B cell (primary cell): ENCODE data around the gene TIMM10. TPM values are rescaled to one million over a fixed set of nuclear protein-coding genes. Genes with fewer than 3 reads are reported as not detected.
A peak's percentile ranks its signal among the peaks of the same experiment; 100 is the strongest.

Experiments
- ATAC-seq: fragments of 200-7000 bp; cut with Tn5 transposase; one replicate; pipeline ENCODE4 v1.10.0; 2021; ENCODE audit warnings: low read depth, mild to moderate bottlenecking, moderate number of reproducible peaks, moderate library complexity
- CTCF ChIA-PET: fragments of 350-600 bp; sonication (Branson Sonifier 250); formaldehyde crosslinking; loops from one replicate; lab custom pipeline; 2021; ENCODE audit warnings: antibody characterized with exemption, inconsistent platforms; lab: Charles Lee
- POLR2A ChIA-PET: fragments of 350-600 bp; sonication (Branson Sonifier 250); formaldehyde crosslinking; loops from one replicate; lab custom pipeline; 2021; ENCODE audit warnings: antibody characterized with exemption; lab: Charles Lee
- DNase-seq: peaks from one replicate; pipeline ENCODE4 v3.0.0; 2013
- H2AFZ ChIP-seq: 2 replicates; pipeline ENCODE4 v1.6.1; 2012; ENCODE audit warnings: mild to moderate bottlenecking, low read depth, low read length; ENCODE audit not compliant: insufficient read depth, poor library complexity, severe bottlenecking
- H3K27ac ChIP-seq, 2 donors: 1 replicate in 1 of 2; 2 replicates in 1 of 2; pipeline ENCODE4 v1.5.1; 2012 to 2013; ENCODE audit warnings: low read length in 2 of 2, mild to moderate bottlenecking in 2 of 2, moderate library complexity in 1 of 2
- H3K27me3 ChIP-seq, 4 experiments: fragments of 200-600 bp in 1 of 4; sonication (generic) in 1 of 4; replicated peaks in 1 of 4; 1 replicate in 2 of 4; 2 replicates in 2 of 4; pipeline versions ENCODE4 v1.6.1 to v1.7.0; 2013 to 2016; ENCODE audit warnings: low read length in 3 of 4, mild to moderate bottlenecking in 2 of 4, mixed read lengths in 1 of 4, moderate library complexity in 1 of 4; ENCODE audit not compliant: insufficient read depth in 4 of 4, control insufficient read depth in 3 of 4; ENCODE audit errors: control extremely low read depth in 1 of 4
- H3K36me3 ChIP-seq, 2 experiments: replicated peaks in 1 of 2; 1 replicate in 1 of 2; 2 replicates in 1 of 2; pipeline versions ENCODE4 v1.6.1 to v1.7.1; 2013; ENCODE audit warnings: low read length in 1 of 2; ENCODE audit not compliant: insufficient read depth in 2 of 2, control insufficient read depth in 1 of 2; ENCODE audit errors: control extremely low read depth in 1 of 2, extremely low read depth in 1 of 2
- H3K4me1 ChIP-seq, 2 donors: fragments of 200-600 bp in 1 of 2; sonication (generic) in 1 of 2; 1 replicate in 1 of 2; 2 replicates in 1 of 2; pipeline versions ENCODE4 v1.5.1 to v1.6.1; 2013 to 2017; ENCODE audit warnings: low read length in 2 of 2; ENCODE audit not compliant: control insufficient read depth in 2 of 2, insufficient read depth in 2 of 2
- H3K4me2 ChIP-seq: replicated peaks from 2 replicates; pipeline ENCODE3; 2012; ENCODE audit warnings: mild to moderate bottlenecking, low read depth, low read length; ENCODE audit not compliant: poor library complexity, severe bottlenecking
- H3K4me3 ChIP-seq, 5 experiments: fragments of 200-600 bp in 1 of 5; sonication (generic) in 1 of 5; 1 replicate in 3 of 5; 2 replicates in 2 of 5; pipeline versions ENCODE4 v1.5.1 to v1.7.0; 2011 to 2016; ENCODE audit warnings: low read length in 4 of 5, mild to moderate bottlenecking in 4 of 5, low read depth in 2 of 5, control low read depth in 1 of 5, moderate library complexity in 1 of 5; ENCODE audit not compliant: insufficient read depth in 1 of 5; ENCODE audit errors: control extremely low read depth in 1 of 5, extremely low read depth in 1 of 5
- H3K79me2 ChIP-seq: fragments of 200-600 bp; sonication (generic); one replicate; pipeline ENCODE4 v1.6.0; 2016; ENCODE audit warnings: low read length; ENCODE audit not compliant: control insufficient read depth, insufficient read depth
- H3K9ac ChIP-seq: fragments of 200-600 bp; sonication (generic); 2 replicates; pipeline ENCODE4 v1.6.1; 2017; ENCODE audit warnings: mild to moderate bottlenecking, low read length, moderate library complexity
- H3K9me3 ChIP-seq, 3 donors: one replicate each; pipeline versions ENCODE4 v1.6.1 to v1.7.1; 2013; ENCODE audit warnings: low read length in 2 of 3; ENCODE audit not compliant: control insufficient read depth in 2 of 3, insufficient read depth in 1 of 3; ENCODE audit errors: control extremely low read depth in 1 of 3
- H4K20me1 ChIP-seq: 2 replicates; pipeline ENCODE4 v1.6.0; 2012; ENCODE audit warnings: mild to moderate bottlenecking, low read length; ENCODE audit not compliant: insufficient read depth, control insufficient read depth, poor library complexity, severe bottlenecking
- H3K27ac Mint-ChIP-seq: one replicate; pipeline ENCODE4 v1.8.0; 2021; ENCODE audit warnings: mixed read lengths
- H3K27me3 Mint-ChIP-seq: one replicate; pipeline ENCODE4 v1.8.0; 2021; ENCODE audit warnings: mixed read lengths
- H3K4me1 Mint-ChIP-seq: one replicate; pipeline ENCODE4 v1.8.0; 2021; ENCODE audit warnings: mixed read lengths
- H3K4me3 Mint-ChIP-seq: one replicate; pipeline ENCODE4 v1.8.0; 2021; ENCODE audit warnings: mixed read lengths
- H3K9me3 Mint-ChIP-seq: one replicate; pipeline ENCODE4 v1.8.0; 2022; ENCODE audit warnings: mixed read lengths; ENCODE audit not compliant: insufficient read depth
- CTCF ChIP-seq: fragments of 200-600 bp; IDR thresholded peaks from one replicate; pipeline ENCODE4 v1.8.0; 2022; ENCODE audit warnings: antibody characterized with exemption, mild to moderate bottlenecking
- EZH2 ChIP-seq: IDR thresholded peaks from 2 replicates; pipeline ENCODE4 v1.6.1; 2012; ENCODE audit warnings: borderline replicate concordance, low read depth, mild to moderate bottlenecking, moderate library complexity, low read length; ENCODE audit not compliant: insufficient read depth, poor library complexity, severe bottlenecking
- WGBS: methylation state at CpG from one replicate; pipeline ENCODE4 v1.1.5; 2013; ENCODE audit warnings: missing lambda C conversion rate; ENCODE audit not compliant: insufficient coverage; 5-methylcytosine and 5-hydroxymethylcytosine counted together
- intact Hi-C: fragments of 100-400 bp; cut with micrococcal nuclease; formaldehyde crosslinking; loops from one replicate; pipeline ENCODE4 v1.10.0; 2022
- polyA plus RNA-seq: library from polyadenylated mRNA; depleted of rRNA; stranded (reverse); fragments of >200 nt; gene quantifications from 2 replicates; pipeline ENCODE4 v1.2.3, GENCODE V29; 2012
- total RNA-seq, 2 donors: library from RNA; stranded (reverse); fragments of 120-200 nt in 1 of 2; gene quantifications; 1 replicate in 1 of 2; 2 replicates in 1 of 2; pipeline versions ENCODE4 v1.2.3 to v1.2.4, GENCODE V29; 2013 to 2022

Gene TIMM10
- total and polyA plus RNA-seq, 2 donors (not counting 1 experiment from before 2014, with no cell fraction given): 36.5 to 39.6 TPM

- Histone ChIP-seq H3K4me1 (peaks cover 33 to 40% of the 10 kb centered on the region in 2 donors), H4K20me1 (no peaks in the 10 kb centered on the region), H2AFZ (peak overlapping the region; percentile 68), H3K36me3 (no peaks in the 10 kb centered on the region), H3K27me3 (peaks cover 0 to 17% (median 3%) of the 10 kb centered on the region in 4 experiments), H3K9me3 (peaks cover 0 to 4% (median 0%) of the 10 kb centered on the region in 3 donors), H3K79me2 (no peaks in the 10 kb centered on the region), H3K4me3 (peak overlapping the region; percentile 44 to 69 (median 53)), H3K27ac (no peak overlapping the region), H3K4me2 (peak overlapping the region; percentile 99), H3K9ac (peak overlapping the region; percentile 70)
- ChIA-PET CTCF (interaction anchor here (0.7 to 12.5 kb wide), 14 partner anchors 9 to 316 kb away, joined by 3 to 148 read pairs (median 5); partner anchors contain the start of genes RTN4RL2 and SLC43A1), POLR2A (interaction anchor here (0.7 to 1.3 kb wide), 3 partner anchors 25 to 74 kb away, joined by 4 to 6 read pairs (median 4); partner anchors contain the start of gene SLC43A1)
- 3% methylated on average over 28 of the region's 52 CpGs for whole genome bisulfite sequencing
- H3K4me1 Mint-ChIP-seq: peaks cover 48% of the 10 kb centered on the region
- ATAC-seq (peak; percentile 66), DNase-seq (peak; percentile 74)
- peak overlapping the region; percentile 78 for H3K4me3 Mint-ChIP-seq
- H3K27me3 Mint-ChIP-seq: peaks cover 3% of the 10 kb centered on the region
- H3K9me3 Mint-ChIP-seq: no peaks in the 10 kb centered on the region
- no peak overlapping the region for H3K27ac Mint-ChIP-seq
- intact Hi-C loops: loop anchor here (1.0 to 5.0 kb wide), 2 partner anchors 34 to 138 kb away; partner anchors contain the start of gene SLC43A1
- TF ChIP-seq EZH2: no peak
- TF ChIP-seq CTCF: peak; percentile 77
Observed at GRCh38 chr11:57482782-57483561, 47.6 kb downstream of the TIMM10 start.
